GM21737 (cell line): ENCODE measurements around the gene L2HGDH.
"Not testable (repeated sequence)": the region's sequence is repeated elsewhere in the genome, so short reads cannot be mapped to it uniquely, and the experiment has no call there.

Experiments used
- ATAC-seq: cut with Tn5 transposase; IDR thresholded peaks from one replicate; pipeline ENCODE4 v1.9.1; 2021; ENCODE audit warnings: mild to moderate bottlenecking, moderate library complexity; ENCODE audit not compliant: unreplicated experiment

Gene L2HGDH

GRCh38 chr14:50340045-50340444 is 28.0 kb upstream of the L2HGDH start:
- no peak for ATAC-seq

GRCh38 chr14:50339178-50339804 is 27.3 kb upstream of the L2HGDH start:
- no peak for ATAC-seq

GRCh38 chr14:50338587-50338986 is 26.6 kb upstream of the L2HGDH start:
- ATAC-seq, result no peak

- no peak for ATAC-seq
Measured at GRCh38 chr14:50335989-50336824, 24.2 kb upstream of the L2HGDH start.

GRCh38 chr14:50335389-50335788 is 23.4 kb upstream of the L2HGDH start:
- no peak for ATAC-seq

- no peak for ATAC-seq
Measured at GRCh38 chr14:50334211-50334610, 22.2 kb upstream of the L2HGDH start.

DNA sequence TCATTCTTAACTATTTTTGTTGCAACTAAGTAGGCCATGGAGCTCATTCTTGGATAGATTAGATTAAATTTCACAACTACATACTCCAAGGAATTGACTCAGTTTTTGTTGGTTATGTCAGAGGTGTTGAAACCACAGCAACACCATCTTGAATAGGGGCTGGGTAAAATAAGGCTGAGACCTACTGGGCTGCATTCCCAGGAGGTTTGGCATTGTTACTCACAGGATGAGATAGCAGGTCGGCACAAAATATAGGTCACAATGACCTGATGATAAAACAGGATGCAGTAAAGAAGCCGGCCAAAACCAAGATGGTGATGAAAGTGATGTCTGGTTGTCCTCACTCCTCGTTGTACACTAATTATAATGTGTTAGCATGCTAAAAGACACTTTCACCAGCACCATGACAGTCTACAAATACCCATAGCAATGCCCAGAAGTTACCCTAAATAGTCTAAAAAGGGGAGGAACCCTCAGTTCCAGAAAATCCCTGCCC is 21.0 kb upstream of the L2HGDH start:
- ATAC-seq, result no peak

DNA sequence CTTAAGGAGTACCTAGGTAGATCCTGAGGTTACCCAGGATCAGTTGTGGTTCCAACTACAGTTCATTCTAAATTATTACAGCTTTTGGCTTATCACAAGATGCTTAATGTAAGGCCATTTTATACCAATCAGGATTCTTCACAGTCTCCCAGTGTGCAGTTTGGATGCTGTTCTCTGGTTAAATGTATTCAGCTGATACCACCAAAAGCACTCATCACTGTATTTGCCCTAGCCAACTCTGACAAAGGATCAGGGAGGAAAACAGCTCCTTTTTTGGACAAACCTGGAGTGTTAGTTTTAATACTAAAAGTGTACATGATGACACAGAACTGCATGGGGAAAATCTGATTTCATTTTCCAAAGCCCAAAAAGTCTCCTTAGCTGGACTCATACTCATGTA is 19.6 kb upstream of the L2HGDH start:
- ATAC-seq, result no peak

DNA sequence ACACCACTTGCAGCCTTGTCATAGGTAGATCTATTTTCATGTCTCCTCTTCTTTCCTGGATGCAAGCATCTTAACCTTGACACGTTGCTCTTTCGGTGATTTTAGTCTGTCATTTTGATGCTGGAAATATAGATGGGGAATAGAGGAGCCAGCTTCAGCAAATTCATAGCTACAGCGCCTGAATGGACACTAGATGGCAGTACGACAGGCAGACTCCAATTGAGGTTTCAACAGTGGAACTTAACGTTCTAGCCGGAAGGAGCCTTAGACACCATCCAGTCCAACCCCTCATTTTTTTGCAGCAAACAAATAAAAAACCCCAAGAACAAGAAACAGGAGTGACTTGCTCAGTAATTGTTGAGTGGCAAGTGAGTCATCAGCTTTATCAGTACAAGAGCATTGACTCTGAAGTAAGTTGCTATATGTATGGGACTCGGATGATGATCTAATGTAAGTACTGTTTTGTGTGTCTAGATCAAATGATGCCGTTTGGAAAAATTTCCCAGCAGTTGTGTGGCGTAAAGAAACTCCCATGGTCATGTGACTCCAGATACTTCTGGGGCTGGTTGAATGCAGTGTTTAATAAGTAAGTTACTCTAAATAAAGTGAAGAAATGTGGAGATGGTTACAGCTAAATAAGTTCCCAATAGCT is 9.1 kb upstream of the L2HGDH start:
- peak; percentile 81 for ATAC-seq

- ATAC-seq, result no peak
Measured at GRCh38 chr14:50320283-50320682, 8.3 kb upstream of the L2HGDH start.

DNA sequence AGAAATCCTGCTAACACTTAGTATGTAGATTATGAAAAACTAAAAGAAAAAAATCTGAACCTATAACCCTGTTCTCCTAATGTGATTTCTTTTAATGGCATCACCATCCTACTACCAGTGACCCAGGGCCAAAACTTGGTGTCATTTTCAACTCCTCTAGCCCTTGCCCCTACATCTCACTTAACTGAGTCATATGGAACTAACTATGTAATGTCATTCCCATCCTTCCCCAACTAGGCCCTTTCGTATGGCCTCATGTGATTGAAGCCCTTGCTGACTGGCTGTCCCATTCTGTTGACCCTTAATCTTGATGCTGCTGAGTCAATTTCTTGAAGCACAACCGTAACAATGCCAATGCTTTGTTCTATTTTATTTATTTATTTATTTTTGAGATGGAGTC is 7.7 kb upstream of the L2HGDH start:
- ATAC-seq, result no peak

DNA sequence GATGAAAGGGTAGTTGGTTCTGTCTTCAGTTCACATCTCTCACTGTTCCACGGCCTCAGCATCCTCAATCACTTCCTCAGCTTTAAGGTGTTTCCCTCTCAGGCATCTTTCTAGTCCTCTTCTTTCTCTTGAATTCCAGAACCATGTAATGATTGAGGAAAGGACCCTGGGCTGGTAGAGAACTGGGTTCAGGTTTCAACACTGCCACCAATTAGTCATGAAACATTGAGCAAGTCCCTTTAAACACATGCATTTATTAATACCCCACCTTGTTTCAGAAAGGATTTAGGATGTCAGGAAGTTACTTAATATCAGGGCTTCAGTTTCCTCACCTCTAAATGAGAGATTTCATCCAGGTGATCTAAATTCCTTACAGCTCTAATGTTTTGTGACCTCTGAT is 7.3 kb upstream of the L2HGDH start:
- ATAC-seq, result no peak

DNA sequence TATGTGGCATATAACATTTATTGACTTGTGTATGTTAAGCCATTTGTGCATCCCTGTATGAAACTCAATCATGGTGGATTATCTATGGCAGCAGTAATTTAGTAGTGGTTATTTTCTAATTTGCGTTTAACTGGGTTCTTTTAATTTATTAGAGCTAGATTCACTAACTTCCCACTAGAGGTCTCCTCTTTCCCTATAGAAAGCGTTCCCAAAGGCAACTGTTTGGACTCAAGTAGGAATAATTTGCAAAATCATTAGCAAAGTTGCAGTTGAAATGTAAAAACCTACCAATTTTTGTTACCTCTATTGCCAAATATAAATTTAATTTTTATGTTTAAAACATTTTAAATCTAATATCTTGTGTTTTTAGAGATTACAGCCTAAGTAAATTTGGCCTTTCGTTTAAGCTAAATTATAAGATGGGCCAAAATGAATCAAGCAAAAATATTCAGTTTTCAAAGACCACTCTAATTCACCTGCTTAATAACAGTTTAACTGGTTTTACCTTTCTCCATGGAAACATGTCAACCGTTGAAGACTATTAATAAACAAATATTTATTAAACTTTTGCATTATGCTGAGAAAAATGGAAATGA is 6.1 kb upstream of the L2HGDH start:
- no peak for ATAC-seq

GRCh38 chr14:50314098-50314497 is 2.1 kb upstream of the L2HGDH start:
- not testable (repeated sequence) for ATAC-seq

- no peak for ATAC-seq
Measured at GRCh38 chr14:50312734-50313054, 665 bp upstream of the L2HGDH start.

DNA sequence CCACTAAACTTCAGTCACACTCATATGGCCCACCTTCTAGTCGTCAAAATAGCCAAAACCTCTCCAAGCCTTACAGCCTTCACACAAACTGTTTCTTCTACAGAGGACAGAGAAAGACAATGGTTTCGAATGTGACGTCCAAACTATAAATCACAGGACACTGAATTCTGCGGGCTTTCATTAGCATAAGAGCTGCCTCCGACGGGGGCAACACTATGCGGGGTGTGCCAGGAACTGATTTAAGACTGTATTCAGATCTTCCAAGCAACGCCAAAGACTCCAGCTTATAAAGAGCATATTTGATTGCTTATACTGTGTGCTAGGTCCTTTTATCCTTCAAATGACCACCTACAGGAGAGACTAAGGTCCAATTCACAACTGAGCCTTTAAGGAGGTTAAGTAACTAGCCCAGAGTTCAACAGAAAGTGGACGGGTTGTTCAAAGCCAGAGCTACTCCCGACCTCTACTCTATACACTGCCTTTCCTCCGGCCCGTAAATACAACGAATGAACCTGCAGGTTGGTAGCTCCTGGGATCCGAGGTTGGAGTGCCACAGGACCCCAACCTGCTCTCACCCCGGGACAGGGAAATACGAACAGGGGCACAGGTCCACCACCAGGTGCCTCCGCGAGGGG is 575 bp downstream of the L2HGDH start:
- ATAC-seq, result no peak

GRCh38 chr14:50310445-50310844 is 1.6 kb downstream of the L2HGDH start:
- ATAC-seq, result no peak

DNA sequence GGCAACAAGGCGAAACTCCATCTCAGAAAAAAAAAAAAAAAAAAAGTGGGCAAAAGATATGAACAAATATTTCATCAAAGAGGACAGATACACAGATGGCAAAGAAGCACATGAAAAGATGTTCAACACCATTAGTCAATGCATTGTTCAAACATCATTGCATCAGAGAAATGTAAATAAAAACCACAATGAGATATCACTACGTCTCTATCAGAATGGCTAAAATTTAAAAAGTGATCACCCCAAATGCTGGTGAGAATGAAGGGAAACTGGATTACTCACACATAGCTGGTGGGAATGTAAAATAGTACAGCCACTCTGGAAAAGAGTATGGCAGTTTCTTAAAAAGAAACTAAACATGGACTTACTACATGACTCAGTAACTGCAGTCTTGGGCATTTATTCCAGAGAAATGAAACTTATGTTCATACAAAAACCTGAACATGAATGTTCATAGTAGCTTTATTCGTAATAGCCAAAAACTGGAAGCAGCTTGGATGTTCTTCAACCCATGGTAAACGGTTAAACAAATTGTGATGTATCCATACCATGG is 3.6 kb downstream of the L2HGDH start:
- ATAC-seq, result no peak

- no peak for ATAC-seq
Measured at GRCh38 chr14:50303744-50304471, 8.1 kb downstream of the L2HGDH start.

- ATAC-seq, result no peak
Measured at GRCh38 chr14:50301914-50302313, 10.1 kb downstream of the L2HGDH start.
